OCI-LY7 (cell line): ENCODE results near the gene IPCEF1. TPM values are rescaled to one million over a fixed set of nuclear protein-coding genes. Genes with fewer than 3 reads are reported as not detected.

ENCODE experiments used
- BruUV-seq: library from RNA; stranded (reverse); fragments of 400-500 nt; replicated peaks from 2 replicates; lab custom pipeline; 2021; lab: Mats Ljungman, UMichigan
- CTCF ChIA-PET: fragments of 300-600 bp; sonication (Branson Sonifier 250); formaldehyde crosslinking; loops from one replicate; lab custom pipeline; 2022; ENCODE audit warnings: antibody characterized with exemption; ENCODE audit not compliant: unreplicated experiment; lab: Charles Lee
- POLR2A ChIA-PET: fragments of 300-600 bp; sonication (Branson Sonifier 250); formaldehyde crosslinking; loops from one replicate; lab custom pipeline; 2022; ENCODE audit warnings: antibody characterized with exemption; lab: Charles Lee
- DNase-seq: peaks from one replicate; pipeline ENCODE4 v3.0.0-alpha.2; 2015; ENCODE audit warnings: low spot score
- H2AFZ ChIP-seq: fragments of 200-600 bp; sonication (generic), shearing (Covaris generic); 2 replicates; pipeline ENCODE4 v1.6.1; 2014; ENCODE audit warnings: mild to moderate bottlenecking, antibody characterized with exemption, low read length, moderate library complexity
- H3K27ac ChIP-seq: fragments of 200-600 bp; sonication (generic); 2 replicates; pipeline ENCODE4 v1.5.1; 2014; ENCODE audit warnings: mixed run types, low read depth, mild to moderate bottlenecking, moderate library complexity, low read length, inconsistent platforms; ENCODE audit not compliant: poor library complexity, severe bottlenecking
- H3K36me3 ChIP-seq: fragments of 200-600 bp; sonication (generic); 2 replicates; pipeline ENCODE4 v1.6.1; 2014; ENCODE audit warnings: mild to moderate bottlenecking, antibody characterized with exemption, low read length, moderate library complexity, mixed read lengths; ENCODE audit not compliant: insufficient read depth
- H3K4me1 ChIP-seq: fragments of 200-600 bp; sonication (generic); 2 replicates; pipeline ENCODE4 v1.5.1; 2014; ENCODE audit warnings: mild to moderate bottlenecking, low read length; ENCODE audit not compliant: insufficient read depth, poor library complexity, severe bottlenecking
- H3K4me2 ChIP-seq: fragments of 200-600 bp; sonication (generic); 2 replicates; pipeline ENCODE4 v1.6.1; 2014; ENCODE audit warnings: mild to moderate bottlenecking, low read length
- H3K4me3 ChIP-seq: fragments of 200-600 bp; sonication (generic); 2 replicates; pipeline ENCODE4 v1.5.1; 2014; ENCODE audit warnings: mild to moderate bottlenecking, low read depth, low read length; ENCODE audit not compliant: poor library complexity, severe bottlenecking
- H3K79me2 ChIP-seq: fragments of 200-600 bp; sonication (generic); 2 replicates; pipeline ENCODE4 v1.6.1; 2016; ENCODE audit warnings: low read depth, mild to moderate bottlenecking, low read length, moderate library complexity, mixed read lengths; ENCODE audit not compliant: insufficient read depth
- H3K9me2 ChIP-seq: fragments of 200-600 bp; sonication (generic); 2 replicates; pipeline ENCODE4 v1.6.1; 2016; ENCODE audit warnings: mild to moderate bottlenecking, low read length, mixed read lengths; ENCODE audit not compliant: insufficient read depth
- H3K9me3 ChIP-seq: fragments of 200-600 bp; sonication (generic); 2 replicates; pipeline ENCODE4 v1.6.1; 2014; ENCODE audit warnings: mild to moderate bottlenecking, mixed run types, low read length, mixed read lengths
- H4K20me1 ChIP-seq: fragments of 200-600 bp; sonication (generic); 2 replicates; pipeline ENCODE4 v1.6.1; 2014; ENCODE audit warnings: mild to moderate bottlenecking, antibody characterized with exemption, low read length, moderate library complexity, mixed read lengths; ENCODE audit not compliant: insufficient read depth
- CTCF ChIP-seq: fragments of 200-600 bp; sonication (generic); conservative IDR thresholded peaks from 2 replicates; pipeline ENCODE4 v1.5.1; 2014; ENCODE audit warnings: mild to moderate bottlenecking, antibody characterized with exemption, low read length, moderate library complexity, mixed read lengths
- EZH2phosphoT487 ChIP-seq: fragments of 200-600 bp; sonication (generic); IDR thresholded peaks from 2 replicates; pipeline ENCODE4 v1.6.1; 2018; ENCODE audit warnings: low read depth, borderline replicate concordance, mild to moderate bottlenecking, mixed run types, antibody characterized with exemption, low read length, moderate library complexity, mixed read lengths
- intact Hi-C: fragments of 100-400 bp; cut with micrococcal nuclease; formaldehyde crosslinking; loops from one replicate; pipeline ENCODE4 v1.10.0; 2022; ENCODE audit not compliant: unreplicated experiment
- total RNA-seq, 2 experiments: library from RNA; depleted of rRNA in 1 of 2; stranded (reverse); fragments of >200 nt in 1 of 2; shearing (Covaris generic) in 1 of 2; gene quantifications; 2 replicates each; pipeline ENCODE4 v1.2.3, GENCODE V29; 2014 to 2022

IPCEF1 gene
- total RNA-seq, 2 experiments from 2014 or later = not detected

DNA sequence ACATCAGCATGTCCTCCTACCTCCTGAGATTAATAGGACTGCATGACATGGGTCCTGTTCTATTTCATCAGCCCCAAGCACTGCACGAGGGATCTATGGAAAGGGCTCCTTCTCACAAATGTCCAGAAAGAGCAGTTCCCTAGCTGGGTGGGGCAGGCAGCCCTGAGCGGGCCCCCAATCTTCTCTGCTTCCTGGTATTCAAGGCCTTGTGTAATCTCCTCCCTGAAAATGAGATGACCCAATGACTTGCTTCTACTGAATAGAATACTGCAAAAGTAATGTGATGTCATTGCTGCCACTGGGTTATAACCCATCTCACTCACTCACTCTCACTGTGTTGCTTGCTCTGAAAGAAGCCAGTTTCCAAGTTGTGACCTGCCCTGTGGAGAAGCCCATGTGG lies 191.1 kb downstream of the IPCEF1 start:
- no peaks in the 10 kb centered on the region for H3K4me1 ChIP-seq
- no peaks in the 10 kb centered on the region for H3K9me2 ChIP-seq
- H4K20me1 ChIP-seq = no peaks in the 10 kb centered on the region
- no peak overlapping the region for H3K4me3 ChIP-seq
- CTCF ChIA-PET = no interaction called here
- no peak overlapping the region for H2AFZ ChIP-seq
- no TSS peak for BruUV-seq
- H3K27ac ChIP-seq = no peak overlapping the region
- H3K4me2 ChIP-seq = no peak overlapping the region
- TF ChIP-seq CTCF (no peak), EZH2phosphoT487 (no peak)
- no peaks in the 10 kb centered on the region for H3K79me2 ChIP-seq
- POLR2A ChIA-PET = no interaction called here
- H3K9me3 ChIP-seq = no peaks in the 10 kb centered on the region
- no peaks in the 10 kb centered on the region for H3K36me3 ChIP-seq
- no peak for DNase-seq
- intact Hi-C loops = no loop called here

GRCh38 chr6:154164397-154164796 lies 192.2 kb downstream of the IPCEF1 start:
- no peak overlapping the region for H3K4me3 ChIP-seq
- no peak overlapping the region for H2AFZ ChIP-seq
- no peaks in the 10 kb centered on the region for H3K79me2 ChIP-seq
- CTCF ChIA-PET = no interaction called here
- no peaks in the 10 kb centered on the region for H3K9me3 ChIP-seq
- DNase-seq = no peak
- no peaks in the 10 kb centered on the region for H3K4me1 ChIP-seq
- POLR2A ChIA-PET = interaction anchor here (0.6 kb wide), 1 partner anchor 1224 kb away, joined by 3 read pairs; no protein-coding TSS in a partner anchor
- H3K9me2 ChIP-seq = no peaks in the 10 kb centered on the region
- BruUV-seq = no TSS peak
- no peak overlapping the region for H3K4me2 ChIP-seq
- H3K36me3 ChIP-seq = no peaks in the 10 kb centered on the region
- H4K20me1 ChIP-seq = no peaks in the 10 kb centered on the region
- intact Hi-C loops = no loop called here
- H3K27ac ChIP-seq = no peak overlapping the region
- no peak for TF ChIP-seq CTCF
- TF ChIP-seq EZH2phosphoT487 = no peak

- Histone ChIP-seq H3K36me3 (no peaks in the 10 kb centered on the region), H2AFZ (no peak overlapping the region), H3K9me2 (no peaks in the 10 kb centered on the region), H3K4me3 (no peak overlapping the region), H4K20me1 (no peaks in the 10 kb centered on the region), H3K4me1 (no peaks in the 10 kb centered on the region), H3K4me2 (no peak overlapping the region), H3K9me3 (no peaks in the 10 kb centered on the region), H3K79me2 (no peaks in the 10 kb centered on the region), H3K27ac (no peak overlapping the region)
- TF ChIP-seq CTCF (no peak), EZH2phosphoT487 (no peak)
- no TSS peak for BruUV-seq
- intact Hi-C loops = no loop called here
- DNase-seq = no peak
- ChIA-PET CTCF (no interaction called here), POLR2A (no interaction called here)
Observed at GRCh38 chr6:154161689-154162088, 194.9 kb downstream of the IPCEF1 start.
